WTC11 (cell line): ENCODE measurements around the gene MADD.

Experiments used
- ELF4 ChIP-seq: sonication (generic); formaldehyde crosslinking; IDR thresholded peaks from 2 replicates; pipeline ENCODE4 v1.8.1; 2022; ENCODE audit warnings: low read depth, mild to moderate bottlenecking, moderate library complexity, missing genetic modification reagents
- GABPB1 ChIP-seq: sonication (generic); formaldehyde crosslinking; IDR thresholded peaks from 2 replicates; pipeline ENCODE4 v1.8.1; 2023; ENCODE audit warnings: mild to moderate bottlenecking, missing genetic modification reagents
- JUN ChIP-seq: sonication (generic); formaldehyde crosslinking; IDR thresholded peaks from 2 replicates; pipeline ENCODE4 v1.8.0; 2023; ENCODE audit warnings: mild to moderate bottlenecking, missing genetic modification reagents
- NFE2L1 ChIP-seq: sonication (generic); formaldehyde crosslinking; IDR thresholded peaks from 2 replicates; pipeline ENCODE4 v1.8.1; 2023; ENCODE audit warnings: missing genetic modification reagents
- TEAD4 ChIP-seq: sonication (generic); formaldehyde crosslinking; IDR thresholded peaks from 2 replicates; pipeline ENCODE4 v1.8.0; 2022; ENCODE audit warnings: mild to moderate bottlenecking, missing genetic modification reagents
- TF ChIP-seq, protein P1 (sequence below): sonication (generic); formaldehyde crosslinking; IDR thresholded peaks from 2 replicates; pipeline ENCODE4 v1.8.0; 2022; ENCODE audit warnings: mild to moderate bottlenecking, missing genetic modification reagents
- TF ChIP-seq, protein P2 (sequence below): fragments of 200-600 bp; IDR thresholded peaks from 2 replicates; pipeline ENCODE4 v1.8.0; 2022; ENCODE audit warnings: antibody characterized with exemption
- TF ChIP-seq, protein P3 (sequence below): sonication (generic); formaldehyde crosslinking; IDR thresholded peaks from 2 replicates; pipeline ENCODE4 v1.8.0; 2022; ENCODE audit warnings: missing genetic modification reagents
- TF ChIP-seq, protein P4 (sequence below): sonication (generic); formaldehyde crosslinking; IDR thresholded peaks from 2 replicates; pipeline ENCODE4 v1.8.1; 2023; ENCODE audit warnings: mild to moderate bottlenecking, missing genetic modification reagents, moderate library complexity
- TF ChIP-seq, protein P5 (sequence below): sonication (generic); formaldehyde crosslinking; IDR thresholded peaks from 2 replicates; pipeline ENCODE4 v1.8.1; 2023; ENCODE audit warnings: mild to moderate bottlenecking, missing genetic modification reagents

DNA sequence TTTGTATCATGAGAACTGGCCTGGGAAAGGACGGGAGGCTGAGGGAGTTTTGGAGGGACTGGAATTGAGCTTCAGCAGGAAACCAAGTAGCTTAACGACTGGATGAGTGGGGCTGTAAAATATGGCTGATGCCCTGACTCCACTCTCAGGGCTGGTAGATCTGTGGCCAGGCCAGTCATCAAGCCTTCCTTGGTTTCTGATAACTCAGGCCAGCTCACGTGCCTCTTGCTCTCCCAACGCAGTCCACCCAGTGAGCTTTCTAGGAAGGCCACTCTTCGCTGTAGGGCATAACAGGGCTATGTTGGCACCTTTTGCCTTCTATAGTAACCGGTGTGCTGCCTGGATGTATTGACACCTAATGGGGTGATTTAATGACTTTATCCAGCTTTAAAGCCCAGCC lies 5.8 kb upstream of the MADD start:
- TF ChIP-seq, protein P1, sequence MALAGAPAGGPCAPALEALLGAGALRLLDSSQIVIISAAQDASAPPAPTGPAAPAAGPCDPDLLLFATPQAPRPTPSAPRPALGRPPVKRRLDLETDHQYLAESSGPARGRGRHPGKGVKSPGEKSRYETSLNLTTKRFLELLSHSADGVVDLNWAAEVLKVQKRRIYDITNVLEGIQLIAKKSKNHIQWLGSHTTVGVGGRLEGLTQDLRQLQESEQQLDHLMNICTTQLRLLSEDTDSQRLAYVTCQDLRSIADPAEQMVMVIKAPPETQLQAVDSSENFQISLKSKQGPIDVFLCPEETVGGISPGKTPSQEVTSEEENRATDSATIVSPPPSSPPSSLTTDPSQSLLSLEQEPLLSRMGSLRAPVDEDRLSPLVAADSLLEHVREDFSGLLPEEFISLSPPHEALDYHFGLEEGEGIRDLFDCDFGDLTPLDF (CRISPR knock-in tag) = no peak
- TF ChIP-seq, protein P2, sequence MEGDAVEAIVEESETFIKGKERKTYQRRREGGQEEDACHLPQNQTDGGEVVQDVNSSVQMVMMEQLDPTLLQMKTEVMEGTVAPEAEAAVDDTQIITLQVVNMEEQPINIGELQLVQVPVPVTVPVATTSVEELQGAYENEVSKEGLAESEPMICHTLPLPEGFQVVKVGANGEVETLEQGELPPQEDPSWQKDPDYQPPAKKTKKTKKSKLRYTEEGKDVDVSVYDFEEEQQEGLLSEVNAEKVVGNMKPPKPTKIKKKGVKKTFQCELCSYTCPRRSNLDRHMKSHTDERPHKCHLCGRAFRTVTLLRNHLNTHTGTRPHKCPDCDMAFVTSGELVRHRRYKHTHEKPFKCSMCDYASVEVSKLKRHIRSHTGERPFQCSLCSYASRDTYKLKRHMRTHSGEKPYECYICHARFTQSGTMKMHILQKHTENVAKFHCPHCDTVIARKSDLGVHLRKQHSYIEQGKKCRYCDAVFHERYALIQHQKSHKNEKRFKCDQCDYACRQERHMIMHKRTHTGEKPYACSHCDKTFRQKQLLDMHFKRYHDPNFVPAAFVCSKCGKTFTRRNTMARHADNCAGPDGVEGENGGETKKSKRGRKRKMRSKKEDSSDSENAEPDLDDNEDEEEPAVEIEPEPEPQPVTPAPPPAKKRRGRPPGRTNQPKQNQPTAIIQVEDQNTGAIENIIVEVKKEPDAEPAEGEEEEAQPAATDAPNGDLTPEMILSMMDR = no peak
- TF ChIP-seq, protein P3, sequence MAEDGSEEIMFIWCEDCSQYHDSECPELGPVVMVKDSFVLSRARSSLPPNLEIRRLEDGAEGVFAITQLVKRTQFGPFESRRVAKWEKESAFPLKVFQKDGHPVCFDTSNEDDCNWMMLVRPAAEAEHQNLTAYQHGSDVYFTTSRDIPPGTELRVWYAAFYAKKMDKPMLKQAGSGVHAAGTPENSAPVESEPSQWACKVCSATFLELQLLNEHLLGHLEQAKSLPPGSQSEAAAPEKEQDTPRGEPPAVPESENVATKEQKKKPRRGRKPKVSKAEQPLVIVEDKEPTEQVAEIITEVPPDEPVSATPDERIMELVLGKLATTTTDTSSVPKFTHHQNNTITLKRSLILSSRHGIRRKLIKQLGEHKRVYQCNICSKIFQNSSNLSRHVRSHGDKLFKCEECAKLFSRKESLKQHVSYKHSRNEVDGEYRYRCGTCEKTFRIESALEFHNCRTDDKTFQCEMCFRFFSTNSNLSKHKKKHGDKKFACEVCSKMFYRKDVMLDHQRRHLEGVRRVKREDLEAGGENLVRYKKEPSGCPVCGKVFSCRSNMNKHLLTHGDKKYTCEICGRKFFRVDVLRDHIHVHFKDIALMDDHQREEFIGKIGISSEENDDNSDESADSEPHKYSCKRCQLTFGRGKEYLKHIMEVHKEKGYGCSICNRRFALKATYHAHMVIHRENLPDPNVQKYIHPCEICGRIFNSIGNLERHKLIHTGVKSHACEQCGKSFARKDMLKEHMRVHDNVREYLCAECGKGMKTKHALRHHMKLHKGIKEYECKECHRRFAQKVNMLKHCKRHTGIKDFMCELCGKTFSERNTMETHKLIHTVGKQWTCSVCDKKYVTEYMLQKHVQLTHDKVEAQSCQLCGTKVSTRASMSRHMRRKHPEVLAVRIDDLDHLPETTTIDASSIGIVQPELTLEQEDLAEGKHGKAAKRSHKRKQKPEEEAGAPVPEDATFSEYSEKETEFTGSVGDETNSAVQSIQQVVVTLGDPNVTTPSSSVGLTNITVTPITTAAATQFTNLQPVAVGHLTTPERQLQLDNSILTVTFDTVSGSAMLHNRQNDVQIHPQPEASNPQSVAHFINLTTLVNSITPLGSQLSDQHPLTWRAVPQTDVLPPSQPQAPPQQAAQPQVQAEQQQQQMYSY (CRISPR knock-in tag) = no peak
- TF ChIP-seq ELF4 (CRISPR knock-in tag) = no peak
- no peak for TF ChIP-seq JUN (CRISPR knock-in tag)
- TF ChIP-seq, protein P4, sequence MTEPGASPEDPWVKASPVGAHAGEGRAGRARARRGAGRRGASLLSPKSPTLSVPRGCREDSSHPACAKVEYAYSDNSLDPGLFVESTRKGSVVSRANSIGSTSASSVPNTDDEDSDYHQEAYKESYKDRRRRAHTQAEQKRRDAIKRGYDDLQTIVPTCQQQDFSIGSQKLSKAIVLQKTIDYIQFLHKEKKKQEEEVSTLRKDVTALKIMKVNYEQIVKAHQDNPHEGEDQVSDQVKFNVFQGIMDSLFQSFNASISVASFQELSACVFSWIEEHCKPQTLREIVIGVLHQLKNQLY (CRISPR knock-in tag) = no peak
- TF ChIP-seq GABPB1 = no peak
- no peak for TF ChIP-seq NFE2L1 (CRISPR knock-in tag)
- no peak for TF ChIP-seq TEAD4 (CRISPR knock-in tag)
- TF ChIP-seq, protein P5, sequence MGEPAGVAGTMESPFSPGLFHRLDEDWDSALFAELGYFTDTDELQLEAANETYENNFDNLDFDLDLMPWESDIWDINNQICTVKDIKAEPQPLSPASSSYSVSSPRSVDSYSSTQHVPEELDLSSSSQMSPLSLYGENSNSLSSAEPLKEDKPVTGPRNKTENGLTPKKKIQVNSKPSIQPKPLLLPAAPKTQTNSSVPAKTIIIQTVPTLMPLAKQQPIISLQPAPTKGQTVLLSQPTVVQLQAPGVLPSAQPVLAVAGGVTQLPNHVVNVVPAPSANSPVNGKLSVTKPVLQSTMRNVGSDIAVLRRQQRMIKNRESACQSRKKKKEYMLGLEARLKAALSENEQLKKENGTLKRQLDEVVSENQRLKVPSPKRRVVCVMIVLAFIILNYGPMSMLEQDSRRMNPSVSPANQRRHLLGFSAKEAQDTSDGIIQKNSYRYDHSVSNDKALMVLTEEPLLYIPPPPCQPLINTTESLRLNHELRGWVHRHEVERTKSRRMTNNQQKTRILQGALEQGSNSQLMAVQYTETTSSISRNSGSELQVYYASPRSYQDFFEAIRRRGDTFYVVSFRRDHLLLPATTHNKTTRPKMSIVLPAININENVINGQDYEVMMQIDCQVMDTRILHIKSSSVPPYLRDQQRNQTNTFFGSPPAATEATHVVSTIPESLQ (CRISPR knock-in tag) = no peak
